SJCRH30 (cell line): ENCODE data around the gene PRELP. TPM values are rescaled to one million over a fixed set of nuclear protein-coding genes. Genes with fewer than 3 reads are reported as not detected.
"Not testable (repeated sequence)": the region's sequence is repeated elsewhere in the genome, so short reads cannot be mapped to it uniquely, and the experiment has no call there.

Source experiments
- DNase-seq, 2 experiments: peaks; one replicate each; pipeline ENCODE4 v3.0.0-alpha.2; 2015 to 2020
- H3K27ac ChIP-seq: fragments of 250-450 bp; sonication (Bioruptor Pico); 2 replicates; pipeline ENCODE4 v1.5.1; 2020; ENCODE audit warnings: mild to moderate bottlenecking, moderate library complexity
- H3K27me3 ChIP-seq: fragments of 250-450 bp; sonication (Bioruptor Pico); 2 replicates; pipeline ENCODE4 v1.5.1; 2020; ENCODE audit warnings: mild to moderate bottlenecking, moderate library complexity
- H3K36me3 ChIP-seq: fragments of 250-450 bp; sonication (Bioruptor Pico); 2 replicates; pipeline ENCODE4 v1.5.1; 2020; ENCODE audit warnings: mild to moderate bottlenecking, moderate library complexity
- H3K4me1 ChIP-seq: fragments of 250-450 bp; sonication (Bioruptor Pico); 2 replicates; pipeline ENCODE4 v1.5.1; 2020; ENCODE audit warnings: mild to moderate bottlenecking, moderate library complexity
- H3K4me3 ChIP-seq: fragments of 250-450 bp; sonication (Bioruptor Pico); 2 replicates; pipeline ENCODE4 v1.5.1; 2020; ENCODE audit warnings: mild to moderate bottlenecking, moderate library complexity
- H3K9me3 ChIP-seq: fragments of 250-450 bp; sonication (Bioruptor Pico); replicated peaks from 2 replicates; pipeline ENCODE4 v1.5.1; 2020; ENCODE audit warnings: mild to moderate bottlenecking, moderate library complexity
- total RNA-seq: library from RNA; depleted of rRNA; stranded (reverse); fragments of >200 nt; shearing (Covaris generic); gene quantifications from 2 replicates; pipeline ENCODE4 v1.2.3, GENCODE V29; 2014

PRELP gene
- total RNA-seq, 1 experiment from 2014 or later: not detected

DNA sequence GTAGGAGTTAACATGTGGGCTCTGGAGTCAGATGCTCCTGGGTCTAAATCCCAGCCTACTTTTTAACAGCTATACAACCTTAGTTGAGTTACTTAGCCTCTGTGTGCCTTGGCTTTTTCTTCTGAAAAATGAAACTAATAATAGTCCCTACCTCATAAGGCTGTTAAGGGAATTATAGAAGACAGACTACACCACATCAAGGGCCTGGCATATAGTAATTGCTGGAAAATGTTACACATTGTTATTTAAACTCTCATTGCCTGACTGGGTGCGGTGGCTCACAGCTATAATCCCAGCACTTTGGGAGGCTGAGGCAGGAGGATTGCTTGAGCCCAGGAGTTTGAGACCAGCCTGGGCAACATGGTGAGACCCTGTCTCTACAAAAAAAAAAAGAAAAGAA is 28.0 kb upstream of the PRELP start:
- not testable (repeated sequence) for H3K36me3 ChIP-seq, H3K4me1 ChIP-seq, DNase-seq, H3K9me3 ChIP-seq, H3K4me3 ChIP-seq, H3K27ac ChIP-seq
- H3K27me3 ChIP-seq: peaks cover 20% of the 10 kb centered on the region; the same call in 1 of the 2 replicates

- no peaks in the 10 kb centered on the region for H3K4me1 ChIP-seq
- H3K36me3 ChIP-seq: no peaks in the 10 kb centered on the region
- no peak overlapping the region for H3K4me3 ChIP-seq
- no peak for DNase-seq
- H3K9me3 ChIP-seq: no peaks in the 10 kb centered on the region
- peaks cover 20% of the 10 kb centered on the region; the same call in 1 of the 2 replicates for H3K27me3 ChIP-seq
- no peak overlapping the region for H3K27ac ChIP-seq
These were observed 27.0 kb upstream of the PRELP start for GRCh38 chr1:203448521-203449061.

GRCh38 chr1:203450001-203450400 is 25.6 kb upstream of the PRELP start:
- no peak overlapping the region for H3K27ac ChIP-seq
- no peak overlapping the region for H3K4me3 ChIP-seq
- H3K27me3 ChIP-seq: peaks cover 20% of the 10 kb centered on the region; the same call in 1 of the 2 replicates
- H3K36me3 ChIP-seq: no peaks in the 10 kb centered on the region
- no peaks in the 10 kb centered on the region for H3K9me3 ChIP-seq
- peaks cover 1% of the 10 kb centered on the region; the same call in 1 of the 2 replicates for H3K4me1 ChIP-seq
- no peak for DNase-seq

- peaks cover 20% of the 10 kb centered on the region; the same call in 1 of the 2 replicates for H3K27me3 ChIP-seq
- H3K27ac ChIP-seq: no peak overlapping the region
- H3K9me3 ChIP-seq: no peaks in the 10 kb centered on the region
- H3K36me3 ChIP-seq: no peaks in the 10 kb centered on the region
- DNase-seq: no peak
- no peak overlapping the region for H3K4me3 ChIP-seq
- peaks cover 4% of the 10 kb centered on the region; the same call in 1 of the 2 replicates for H3K4me1 ChIP-seq
These were observed 25.0 kb upstream of the PRELP start for GRCh38 chr1:203450479-203451149.

- Histone ChIP-seq H3K27ac (no peak overlapping the region), H3K4me3 (no peak overlapping the region), H3K4me1 (peaks cover 4% of the 10 kb centered on the region; the same call in 1 of the 2 replicates), H3K36me3 (no peaks in the 10 kb centered on the region), H3K27me3 (peaks cover 15% of the 10 kb centered on the region; the same call in 1 of the 2 replicates), H3K9me3 (no peaks in the 10 kb centered on the region)
- DNase-seq: no peak
These were observed 23.5 kb upstream of the PRELP start for GRCh38 chr1:203451836-203452784.

- Histone ChIP-seq H3K27me3 (peaks cover 13% of the 10 kb centered on the region; the same call in 1 of the 2 replicates), H3K27ac (no peak overlapping the region), H3K4me3 (no peak overlapping the region), H3K36me3 (no peaks in the 10 kb centered on the region), H3K4me1 (peaks cover 4% of the 10 kb centered on the region; the same call in 1 of the 2 replicates), H3K9me3 (no peaks in the 10 kb centered on the region)
- no peak for DNase-seq
These were observed 22.6 kb upstream of the PRELP start for GRCh38 chr1:203453016-203453415.

GRCh38 chr1:203453616-203454015 is 22.0 kb upstream of the PRELP start:
- H3K4me1 ChIP-seq: peaks cover 4% of the 10 kb centered on the region; the same call in 1 of the 2 replicates

GRCh38 chr1:203454986-203455471 is 20.6 kb upstream of the PRELP start:
- no peak overlapping the region for H3K4me3 ChIP-seq
- peak; percentile 26 to 42 for DNase-seq
- H3K36me3 ChIP-seq: no peaks in the 10 kb centered on the region
- H3K27me3 ChIP-seq: peaks cover 15% of the 10 kb centered on the region; the same call in 1 of the 2 replicates
- H3K27ac ChIP-seq: no peak overlapping the region
- no peaks in the 10 kb centered on the region for H3K9me3 ChIP-seq
- H3K4me1 ChIP-seq: peaks cover 4% of the 10 kb centered on the region; the same call in 1 of the 2 replicates

More at GRCh38 chr1:203453616-203454015, 22.0 kb upstream of the PRELP start:
- no peak overlapping the region for H3K4me3 ChIP-seq
- H3K36me3 ChIP-seq: no peaks in the 10 kb centered on the region
- no peak overlapping the region for H3K27ac ChIP-seq
- H3K27me3 ChIP-seq: peaks cover 10% of the 10 kb centered on the region; the same call in 1 of the 2 replicates
- DNase-seq: no peak
- H3K9me3 ChIP-seq: no peaks in the 10 kb centered on the region

GRCh38 chr1:203455706-203456105 is 19.9 kb upstream of the PRELP start:
- no peaks in the 10 kb centered on the region for H3K9me3 ChIP-seq
- DNase-seq: no peak
- H3K36me3 ChIP-seq: no peaks in the 10 kb centered on the region
- peaks cover 9% of the 10 kb centered on the region; the same call in 1 of the 2 replicates for H3K27me3 ChIP-seq
- H3K27ac ChIP-seq: no peak overlapping the region
- H3K4me3 ChIP-seq: no peak overlapping the region
- peaks cover 4% of the 10 kb centered on the region; the same call in 1 of the 2 replicates for H3K4me1 ChIP-seq

- H3K27me3 ChIP-seq: peaks cover 5% of the 10 kb centered on the region; the same call in 1 of the 2 replicates
- no peaks in the 10 kb centered on the region for H3K9me3 ChIP-seq
- H3K27ac ChIP-seq: no peak overlapping the region
- no peak overlapping the region for H3K4me3 ChIP-seq
- H3K36me3 ChIP-seq: no peaks in the 10 kb centered on the region
- DNase-seq: no peak
- H3K4me1 ChIP-seq: peaks cover 4% of the 10 kb centered on the region; the same call in 1 of the 2 replicates
These were observed 19.0 kb upstream of the PRELP start for GRCh38 chr1:203456577-203456976.

DNA sequence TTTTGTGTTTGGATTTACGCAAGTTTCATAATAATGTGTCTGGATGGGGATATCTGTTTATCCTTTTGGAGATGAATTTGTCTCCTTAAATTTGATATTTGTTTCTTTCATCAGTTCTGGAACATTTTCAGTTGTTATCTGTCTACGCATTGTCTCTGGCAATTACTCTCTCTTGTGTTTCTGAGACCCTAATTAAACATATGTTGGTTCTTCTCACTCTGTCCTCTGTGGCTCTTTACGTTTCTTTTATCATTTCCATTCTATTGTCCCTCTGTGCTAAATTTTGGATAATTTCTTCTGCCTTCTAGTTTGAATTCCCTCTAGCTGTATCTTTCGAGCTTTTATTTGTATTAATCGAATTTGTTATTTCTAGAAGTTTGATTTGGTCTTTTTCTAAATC is 17.5 kb upstream of the PRELP start:
- Histone ChIP-seq H3K9me3 (no peaks in the 10 kb centered on the region), H3K4me3 (no peak overlapping the region), H3K27me3 (peaks cover 6% of the 10 kb centered on the region; the same call in 1 of the 2 replicates), H3K4me1 (peaks cover 4% of the 10 kb centered on the region; the same call in 1 of the 2 replicates), H3K27ac (no peak overlapping the region), H3K36me3 (no peaks in the 10 kb centered on the region)
- DNase-seq: no peak

DNA sequence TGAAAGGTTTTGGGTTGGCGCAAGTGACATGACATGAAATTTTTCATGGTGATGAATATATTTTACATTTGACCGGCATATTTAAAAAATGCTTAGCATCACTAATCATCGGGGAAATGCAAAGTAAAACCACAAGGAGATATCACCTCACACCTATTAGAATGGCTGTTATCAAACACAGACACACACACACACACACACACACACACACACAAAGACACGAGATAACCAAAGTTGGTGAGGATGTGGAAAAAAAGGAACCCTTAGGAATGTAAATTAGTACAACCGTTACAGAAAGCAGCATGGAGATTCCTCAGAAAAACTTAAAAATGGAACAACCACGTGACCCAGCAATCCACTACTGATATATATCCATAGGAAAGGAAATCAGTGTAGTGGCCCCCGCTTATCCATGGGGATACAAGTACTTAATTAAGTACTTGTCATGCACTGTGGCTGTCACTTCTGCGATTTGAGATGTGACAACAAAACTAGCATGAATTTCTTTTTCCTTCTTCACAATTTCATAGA is 15.9 kb upstream of the PRELP start:
- Histone ChIP-seq H3K4me3 (no peak overlapping the region), H3K27ac (no peak overlapping the region), H3K4me1 (peaks cover 4% of the 10 kb centered on the region; the same call in 1 of the 2 replicates), H3K9me3 (no peaks in the 10 kb centered on the region), H3K27me3 (peaks cover 16% of the 10 kb centered on the region), H3K36me3 (no peaks in the 10 kb centered on the region)
- no peak for DNase-seq

DNA sequence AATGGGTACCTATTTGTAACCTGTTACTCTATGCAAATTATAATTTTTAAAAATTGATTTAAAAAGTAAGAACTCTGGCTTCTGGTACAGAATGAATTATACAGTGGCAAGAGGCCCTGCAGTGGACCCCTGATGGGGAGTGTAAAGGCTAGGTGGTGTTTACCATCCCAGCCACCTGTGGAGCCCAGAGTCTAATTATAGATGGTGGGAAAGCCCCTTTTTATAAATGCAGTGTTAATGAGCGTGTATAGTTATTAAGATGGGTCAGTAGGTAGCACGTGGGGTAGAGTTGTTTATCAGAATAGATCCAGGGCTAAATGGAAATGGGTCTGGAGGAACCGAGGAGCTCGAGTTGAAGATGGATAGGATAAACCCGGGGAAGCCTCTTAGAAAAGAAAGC is 13.9 kb upstream of the PRELP start:
- Histone ChIP-seq H3K4me1 (no peaks in the 10 kb centered on the region), H3K4me3 (no peak overlapping the region), H3K36me3 (no peaks in the 10 kb centered on the region), H3K27ac (no peak overlapping the region), H3K9me3 (no peaks in the 10 kb centered on the region), H3K27me3 (peaks cover 35% of the 10 kb centered on the region)
- no peak for DNase-seq

- Histone ChIP-seq H3K27me3 (peaks cover 36% of the 10 kb centered on the region), H3K9me3 (no peaks in the 10 kb centered on the region), H3K4me3 (no peak overlapping the region), H3K4me1 (no peaks in the 10 kb centered on the region), H3K36me3 (no peaks in the 10 kb centered on the region), H3K27ac (no peak overlapping the region)
- no peak for DNase-seq
These were observed 13.5 kb upstream of the PRELP start for GRCh38 chr1:203462143-203462542.
